BLaER1 (cell line): ENCODE measurements around the gene TOMM22.
"Not testable (repeated sequence)": the region's sequence is repeated elsewhere in the genome, so short reads cannot be mapped to it uniquely, and the experiment has no call there.

Source experiments
- H3K27ac ChIP-seq: shearing (Covaris generic); formaldehyde crosslinking; 2 replicates; pipeline ENCODE4 v1.8.1; 2022
- H3K27me3 ChIP-seq: shearing (Covaris generic); formaldehyde crosslinking; 2 replicates; pipeline ENCODE4 v1.8.1; 2022
- H3K36me3 ChIP-seq: shearing (Covaris generic); formaldehyde crosslinking; 2 replicates; pipeline ENCODE4 v1.8.1; 2022
- H3K4me1 ChIP-seq: shearing (Covaris generic); formaldehyde crosslinking; 2 replicates; pipeline ENCODE4 v1.8.1; 2022
- H3K4me2 ChIP-seq: shearing (Covaris generic); formaldehyde crosslinking; 2 replicates; pipeline ENCODE4 v1.8.1; 2022
- H3K4me3 ChIP-seq: shearing (Covaris generic); formaldehyde crosslinking; 2 replicates; pipeline ENCODE4 v1.8.1; 2022
- H3K9ac ChIP-seq: shearing (Covaris generic); formaldehyde crosslinking; 2 replicates; pipeline ENCODE4 v1.8.1; 2022
- H3K9me3 ChIP-seq: shearing (Covaris generic); formaldehyde crosslinking; 2 replicates; pipeline ENCODE4 v1.8.1; 2022
- H4K20me1 ChIP-seq: shearing (Covaris generic); formaldehyde crosslinking; 2 replicates; pipeline ENCODE4 v1.8.1; 2022
- Cebpa-rat ChIP-seq: shearing (Covaris generic); IDR thresholded peaks from 2 replicates; pipeline ENCODE4 v1.8.1; 2022

TOMM22 gene

DNA sequence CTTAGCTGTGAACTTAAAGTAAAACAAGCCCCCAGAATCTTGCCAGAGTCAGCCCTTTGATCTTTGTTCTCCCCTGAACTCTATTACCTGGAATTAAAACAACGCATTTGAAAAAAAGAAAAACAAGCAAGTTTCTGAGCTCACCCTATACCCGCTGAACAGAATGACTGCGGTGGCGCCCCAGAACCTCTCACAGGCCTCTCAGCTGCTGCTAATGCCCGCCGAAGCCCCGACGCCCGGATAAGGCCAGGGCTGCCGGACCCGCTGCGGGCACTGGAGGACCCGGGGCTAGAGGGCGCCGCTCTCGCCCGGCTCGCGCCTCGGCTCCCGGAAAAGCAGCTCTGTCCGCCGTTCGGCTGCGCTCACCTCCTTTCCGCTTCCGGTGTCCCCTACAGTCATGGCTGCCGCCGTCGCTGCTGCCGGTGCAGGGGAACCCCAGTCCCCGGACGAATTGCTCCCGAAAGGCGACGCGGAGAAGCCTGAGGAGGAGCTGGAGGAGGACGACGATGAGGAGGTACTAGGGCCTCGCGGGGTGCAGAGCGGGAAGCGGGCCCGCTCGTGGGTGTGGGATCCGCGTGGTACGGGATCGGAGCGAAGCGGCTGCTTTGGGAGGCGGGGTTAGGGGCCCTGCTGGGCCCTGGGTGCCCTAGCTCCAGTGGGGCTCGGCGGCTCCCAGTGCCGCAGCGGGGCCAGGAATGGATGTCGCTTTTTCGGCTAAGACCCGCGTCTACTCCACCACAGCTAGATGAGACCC, at the start of gene TOMM22:
Gene TOMM22, plus strand, starts transcription at position 376 of the 754 bp plus-strand sequence. Its CDS starts 22 bp downstream, at position 398.
- Histone ChIP-seq H3K9ac (peak within 1 kb of the TSS; percentile 94), H3K9me3 (0 out of 2 replicates have a peak, but pooled peaks cover 4% of the 10 kb centered on the region), H3K27me3 (no peaks in the 10 kb centered on the region), H3K4me1 (peaks cover 17% of the 10 kb centered on the region), H3K27ac (peak within 1 kb of the TSS; percentile 84), H4K20me1 (peaks cover 20% of the 10 kb centered on the region; the same call in 1 of the 2 replicates), H3K4me3 (peak within 1 kb of the TSS; percentile 95), H3K4me2 (peak within 1 kb of the TSS; percentile 96), H3K36me3 (peaks cover 38% of the 10 kb centered on the region)
- no peak for TF ChIP-seq Cebpa-rat

DNA sequence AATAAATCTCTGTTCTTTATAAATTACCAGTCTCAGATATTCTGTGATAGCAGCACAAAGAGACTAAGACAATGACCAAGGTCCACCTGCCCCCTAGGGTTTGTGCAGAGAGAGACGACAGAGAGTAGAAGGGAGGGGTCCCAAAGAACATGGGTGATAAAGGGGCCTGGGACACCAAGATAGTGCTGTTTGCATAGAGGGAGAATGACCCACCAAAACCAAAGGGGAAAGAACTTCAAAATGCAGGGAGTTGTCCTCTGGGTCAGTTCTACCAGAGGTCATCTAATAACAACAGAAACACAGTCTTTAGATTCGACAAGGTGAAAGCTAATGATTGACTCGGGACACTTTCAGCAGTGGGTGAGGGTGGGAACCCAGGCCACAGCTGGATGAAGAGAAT, 49.2 kb upstream of the TOMM22 start:
- Histone ChIP-seq H3K36me3 (peaks cover 10% of the 10 kb centered on the region), H3K9me3 (no peaks in the 10 kb centered on the region), H3K27me3 (no peaks in the 10 kb centered on the region), H3K4me1 (peaks cover 8% of the 10 kb centered on the region; the same call in 1 of the 2 replicates), H3K4me2 (no peak overlapping the region), H3K27ac (no peak overlapping the region), H3K9ac (no peak overlapping the region), H4K20me1 (no peaks in the 10 kb centered on the region), H3K4me3 (no peak overlapping the region)
- TF ChIP-seq Cebpa-rat, result no peak

DNA sequence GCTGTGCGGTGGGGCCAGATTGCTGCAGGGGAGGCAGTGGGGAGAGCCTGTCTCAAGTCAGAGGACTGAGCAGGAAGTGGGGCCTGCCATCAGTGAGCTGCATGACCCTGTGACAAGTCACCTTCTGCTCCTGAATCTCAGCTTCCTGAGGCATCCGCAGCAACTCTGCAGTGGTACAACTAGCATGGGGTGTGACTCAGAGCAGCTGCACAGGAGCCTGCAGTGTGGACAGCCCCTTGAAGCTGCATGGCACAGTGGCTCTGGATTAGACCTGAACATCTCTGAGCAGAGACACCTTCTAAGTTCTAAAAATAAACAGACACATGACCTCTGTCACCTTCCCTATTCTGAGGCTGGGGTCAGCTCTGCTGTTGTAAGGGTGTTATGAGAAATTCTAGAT, 43.5 kb upstream of the TOMM22 start:
- Histone ChIP-seq H3K36me3 (peaks cover 12% of the 10 kb centered on the region), H3K27ac (no peak overlapping the region), H3K9me3 (no peaks in the 10 kb centered on the region), H3K27me3 (no peaks in the 10 kb centered on the region), H3K9ac (no peak overlapping the region), H4K20me1 (no peaks in the 10 kb centered on the region), H3K4me3 (no peak overlapping the region), H3K4me1 (no peaks in the 10 kb centered on the region), H3K4me2 (no peak overlapping the region)
- no peak for TF ChIP-seq Cebpa-rat

DNA sequence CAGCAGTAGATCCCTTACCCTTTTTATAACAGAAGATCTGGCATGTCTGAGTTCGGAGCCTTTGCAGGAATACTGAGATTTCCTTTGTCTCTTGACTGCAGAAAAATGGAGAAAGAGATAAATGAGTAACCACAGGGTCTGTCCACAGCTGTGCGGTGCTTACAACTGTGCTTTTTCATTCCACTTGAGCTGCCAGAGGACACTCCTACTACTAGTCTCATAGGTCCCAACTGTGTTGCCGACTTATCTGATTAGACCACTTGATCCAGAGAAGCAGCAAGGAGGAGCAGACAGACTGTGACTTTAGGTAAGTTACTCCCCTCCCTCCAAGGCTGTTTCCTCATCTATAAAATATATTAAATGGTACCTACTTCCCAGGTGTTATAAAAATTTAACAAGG, 43.0 kb upstream of the TOMM22 start:
- Histone ChIP-seq H4K20me1 (no peaks in the 10 kb centered on the region), H3K27ac (no peak overlapping the region), H3K9me3 (no peaks in the 10 kb centered on the region), H3K27me3 (no peaks in the 10 kb centered on the region), H3K4me3 (no peak overlapping the region), H3K4me2 (no peak overlapping the region), H3K4me1 (no peaks in the 10 kb centered on the region), H3K9ac (no peak overlapping the region), H3K36me3 (peaks cover 12% of the 10 kb centered on the region)
- TF ChIP-seq Cebpa-rat, result no peak

DNA sequence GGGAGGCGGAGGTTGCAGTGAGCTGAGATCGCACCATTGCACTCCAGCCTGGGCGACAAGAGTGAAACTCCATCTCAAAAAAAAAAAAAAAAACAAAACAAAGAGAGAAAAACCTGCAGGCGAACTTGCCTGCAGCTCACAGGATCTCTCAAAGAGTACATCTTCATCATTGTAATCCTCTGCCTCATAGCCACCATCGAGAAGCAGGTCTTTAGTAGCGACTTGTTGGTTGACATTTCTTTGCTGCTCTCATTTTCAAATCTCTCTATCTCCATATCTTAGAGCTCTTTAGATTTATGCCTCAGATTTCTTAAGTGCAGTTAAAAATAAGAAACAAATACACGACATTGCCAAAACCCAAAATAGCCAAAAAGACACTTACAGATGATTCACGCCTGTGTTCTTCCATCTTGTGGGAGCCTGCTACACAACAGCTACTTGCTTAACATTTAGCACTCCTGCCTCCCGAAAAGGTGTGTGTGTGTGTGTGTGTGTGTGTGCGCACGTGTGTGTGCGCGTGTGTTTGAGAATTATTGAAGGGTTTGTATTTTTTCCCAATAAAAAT, 40.2 kb upstream of the TOMM22 start:
- Histone ChIP-seq H3K36me3 (peaks cover 5% of the 10 kb centered on the region; the same call in 1 of the 2 replicates), H3K4me2 (no peak overlapping the region), H3K27me3 (no peaks in the 10 kb centered on the region), H3K4me1 (no peaks in the 10 kb centered on the region), H3K9ac (no peak overlapping the region), H3K9me3 (no peaks in the 10 kb centered on the region), H4K20me1 (no peaks in the 10 kb centered on the region), H3K27ac (no peak overlapping the region), H3K4me3 (no peak overlapping the region)
- TF ChIP-seq Cebpa-rat, result no peak

DNA sequence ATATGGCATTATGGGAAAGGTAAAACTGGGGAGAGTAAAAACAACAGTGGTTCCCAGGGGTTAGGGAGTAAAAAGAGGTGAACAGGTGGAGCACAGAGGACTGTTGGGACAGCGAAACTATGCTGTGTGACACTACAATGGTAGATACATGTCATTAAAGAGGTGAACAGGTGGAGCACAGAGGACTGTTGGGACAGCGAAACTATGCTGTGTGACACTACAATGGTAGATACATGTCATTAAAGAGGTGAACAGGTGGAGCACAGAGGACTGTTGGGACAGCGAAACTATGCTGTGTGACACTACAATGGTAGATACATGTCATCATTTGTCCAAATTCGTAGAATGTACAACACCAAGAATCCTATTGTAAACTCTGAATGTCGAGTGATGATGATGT, 37.5 kb upstream of the TOMM22 start:
- not testable (repeated sequence) for H3K27ac ChIP-seq, H3K4me3 ChIP-seq, H4K20me1 ChIP-seq, H3K4me2 ChIP-seq, H3K9ac ChIP-seq, H3K36me3 ChIP-seq, H3K9me3 ChIP-seq, H3K27me3 ChIP-seq, H3K4me1 ChIP-seq

DNA sequence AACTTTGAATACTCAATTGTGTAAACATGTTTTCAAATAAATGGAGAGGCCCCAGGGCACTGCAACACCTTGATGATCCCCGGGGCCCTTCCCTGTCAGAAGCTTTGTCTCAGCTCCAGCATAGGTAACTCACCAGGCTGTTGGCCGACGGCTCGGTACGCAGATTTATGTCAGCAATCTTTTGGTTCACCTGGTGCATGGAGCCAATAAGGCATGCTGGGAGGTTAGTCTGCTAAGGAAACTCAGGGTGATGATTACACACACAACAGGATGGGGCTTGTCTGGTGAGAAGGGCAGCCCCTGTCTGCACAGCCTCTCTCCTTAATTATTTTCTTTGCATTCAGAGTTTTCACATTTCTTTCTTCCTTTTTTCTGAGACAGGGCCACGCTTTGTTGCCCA, 36.3 kb upstream of the TOMM22 start:
- H4K20me1 ChIP-seq, result no peaks in the 10 kb centered on the region
- H3K9ac ChIP-seq, result no peak overlapping the region
- TF ChIP-seq Cebpa-rat, result 0 out of 2 replicates have a peak, but pooled peaks have one; percentile 19

DNA sequence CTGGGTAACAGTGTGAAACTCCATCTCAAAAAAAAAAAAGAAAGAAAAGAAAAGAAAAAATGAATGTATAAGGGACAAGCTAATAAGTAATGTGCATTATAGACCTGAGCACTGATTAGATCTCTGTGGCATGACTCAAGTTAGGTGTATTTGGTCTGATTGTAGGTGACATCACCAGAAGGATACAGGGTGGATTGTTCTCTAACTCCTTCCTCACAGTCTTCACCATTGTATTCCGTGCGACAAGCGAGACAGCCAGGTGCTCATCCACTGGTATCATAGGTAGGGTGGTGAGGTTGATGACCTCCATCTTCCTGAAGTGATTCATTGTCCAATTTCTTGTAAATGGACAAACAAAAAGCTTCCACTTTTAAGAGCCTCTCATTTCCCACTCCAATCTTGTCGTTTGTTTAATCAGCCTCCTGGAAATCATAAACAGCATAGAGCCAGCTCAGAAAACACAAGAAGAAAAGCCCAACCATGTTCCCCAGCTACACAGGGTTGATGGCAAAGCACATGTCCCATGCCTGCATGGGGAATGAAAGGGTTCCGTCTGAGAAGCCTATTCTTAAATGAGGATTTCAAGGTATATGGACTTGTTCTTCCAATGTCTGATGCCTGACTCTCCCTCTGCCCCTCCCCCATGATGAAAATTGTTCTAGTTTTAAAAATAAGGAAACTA, 31.8 kb upstream of the TOMM22 start:
- H3K9ac ChIP-seq, result no peak overlapping the region
- no peak for TF ChIP-seq Cebpa-rat
- H3K36me3 ChIP-seq, result 0 out of 2 replicates have a peak, but pooled peaks cover 3% of the 10 kb centered on the region
- H4K20me1 ChIP-seq, result no peaks in the 10 kb centered on the region
- no peaks in the 10 kb centered on the region for H3K27me3 ChIP-seq
- no peak overlapping the region for H3K4me2 ChIP-seq
- no peak overlapping the region for H3K27ac ChIP-seq
- H3K9me3 ChIP-seq, result no peaks in the 10 kb centered on the region
- H3K4me1 ChIP-seq, result no peaks in the 10 kb centered on the region
- no peak overlapping the region for H3K4me3 ChIP-seq

More for the DNA sequence above, 36.3 kb upstream of the TOMM22 start:
- Histone ChIP-seq H3K27ac (no peak overlapping the region), H3K4me1 (no peaks in the 10 kb centered on the region), H3K4me3 (no peak overlapping the region), H3K4me2 (no peak overlapping the region), H3K9me3 (no peaks in the 10 kb centered on the region), H3K36me3 (0 out of 2 replicates have a peak, but pooled peaks cover 3% of the 10 kb centered on the region), H3K27me3 (no peaks in the 10 kb centered on the region)

DNA sequence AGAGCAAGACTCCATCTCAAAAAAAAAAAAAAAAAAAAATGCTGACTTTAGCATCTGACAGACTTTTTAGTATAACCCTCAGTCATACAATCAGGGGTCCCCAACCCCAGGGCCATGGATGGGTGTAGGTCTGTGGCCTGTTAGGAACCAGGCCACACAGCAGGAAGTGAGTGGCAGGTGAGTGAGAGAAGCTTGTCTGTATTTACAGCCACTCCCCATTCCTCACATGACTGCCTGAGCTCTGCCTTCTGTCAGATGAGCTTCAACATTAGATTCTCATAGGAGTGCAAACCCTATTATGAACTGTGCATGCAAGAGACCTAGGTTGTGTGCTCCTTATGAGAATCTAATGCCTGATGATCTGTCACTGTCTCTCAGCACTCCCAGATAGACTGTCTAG, 28.9 kb upstream of the TOMM22 start:
- H3K27me3 ChIP-seq, result no peaks in the 10 kb centered on the region
- H3K9me3 ChIP-seq, result no peaks in the 10 kb centered on the region
- H3K4me2 ChIP-seq, result no peak overlapping the region
- no peak overlapping the region for H3K4me3 ChIP-seq
- H3K4me1 ChIP-seq, result peaks cover 17% of the 10 kb centered on the region
- 0 out of 2 replicates have a peak, but pooled peaks cover 3% of the 10 kb centered on the region for H3K36me3 ChIP-seq
- H4K20me1 ChIP-seq, result peaks cover 6% of the 10 kb centered on the region; the same call in 1 of the 2 replicates
- H3K9ac ChIP-seq, result no peak overlapping the region
- H3K27ac ChIP-seq, result no peak overlapping the region
- no peak for TF ChIP-seq Cebpa-rat

DNA sequence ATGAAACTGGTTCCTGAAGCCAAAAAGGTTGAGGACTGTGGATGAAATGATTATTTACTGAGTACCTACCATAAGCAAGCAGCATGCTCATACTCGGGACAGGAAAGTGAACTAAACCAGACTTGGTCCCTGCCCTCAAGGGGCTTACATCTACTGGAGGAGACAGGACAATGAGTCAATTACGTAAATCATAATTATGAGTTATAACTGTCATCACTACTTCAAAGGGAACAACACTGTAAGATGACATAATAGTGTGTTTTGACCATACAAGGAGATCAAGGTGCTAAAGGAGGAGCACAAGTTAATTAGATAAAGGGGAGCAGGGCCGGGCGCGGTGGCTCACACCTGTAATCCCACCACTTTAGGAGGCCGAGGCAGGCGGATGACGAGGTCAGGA, 28.0 kb upstream of the TOMM22 start:
- no peaks in the 10 kb centered on the region for H3K9me3 ChIP-seq
- TF ChIP-seq Cebpa-rat, result no peak
- H4K20me1 ChIP-seq, result peaks cover 10% of the 10 kb centered on the region
- H3K4me1 ChIP-seq, result peaks cover 25% of the 10 kb centered on the region
- no peak overlapping the region for H3K4me2 ChIP-seq
- H3K36me3 ChIP-seq, result 0 out of 2 replicates have a peak, but pooled peaks cover 3% of the 10 kb centered on the region
- H3K9ac ChIP-seq, result no peak overlapping the region
- no peak overlapping the region for H3K27ac ChIP-seq
- H3K4me3 ChIP-seq, result no peak overlapping the region
- H3K27me3 ChIP-seq, result no peaks in the 10 kb centered on the region
